SK-N-SH treated with all-trans-retinoic acid at 6 μM for 48 hours (cell line): Measurements from ENCODE around the gene CYTL1.
"Not testable (repeated sequence)": the region's sequence is repeated elsewhere in the genome, so short reads cannot be mapped to it uniquely, and the experiment has no call there.

Experiments used
- ATAC-seq: fragments of 200-7000 bp; cut with Tn5 transposase; 3 replicates; pipeline ENCODE4 v1.9.1; 2020; ENCODE audit warnings: mild to moderate bottlenecking, moderate library complexity
- BACH2 ChIP-seq: fragments of 250-450 bp; sonication (Bioruptor Pico); IDR thresholded peaks from 2 replicates; pipeline ENCODE4 v1.9.0; 2021; ENCODE audit warnings: mild to moderate bottlenecking, borderline replicate concordance
- CSDC2 ChIP-seq: fragments of 250-450 bp; sonication (Bioruptor Pico); IDR thresholded peaks from 2 replicates; pipeline ENCODE4 v1.5.0; 2020; ENCODE audit warnings: mild to moderate bottlenecking, moderate library complexity
- CSRNP3 ChIP-seq: fragments of 250-450 bp; sonication (Bioruptor Pico); IDR thresholded peaks from 2 replicates; pipeline ENCODE4 v1.5.1; 2021; ENCODE audit warnings: mild to moderate bottlenecking, moderate library complexity
- ESRRG ChIP-seq: fragments of 250-450 bp; sonication (Bioruptor Pico); IDR thresholded peaks from 2 replicates; pipeline ENCODE4 v1.6.1; 2021; ENCODE audit warnings: mild to moderate bottlenecking
- GLIS3 ChIP-seq: fragments of 250-450 bp; sonication (Bioruptor Pico); IDR thresholded peaks from 2 replicates; pipeline ENCODE4 v1.5.0; 2020; ENCODE audit warnings: mild to moderate bottlenecking, moderate library complexity
- ISL1 ChIP-seq: fragments of 250-450 bp; sonication (Bioruptor Pico); IDR thresholded peaks from 2 replicates; pipeline ENCODE4 v2.1.2; 2022; ENCODE audit warnings: mild to moderate bottlenecking, moderate library complexity
- OSR1 ChIP-seq: fragments of 250-450 bp; sonication (Bioruptor Pico); IDR thresholded peaks from 2 replicates; pipeline ENCODE4 v1.8.0; 2022; ENCODE audit warnings: moderate library complexity, mild to moderate bottlenecking, inconsistent platforms
- PATZ1 ChIP-seq: fragments of 250-450 bp; sonication (Bioruptor Pico); IDR thresholded peaks from 2 replicates; pipeline ENCODE4 v1.8.0; 2020; ENCODE audit warnings: mild to moderate bottlenecking, moderate library complexity, borderline replicate concordance
- POU6F1 ChIP-seq: fragments of 250-450 bp; sonication (Bioruptor Pico); IDR thresholded peaks from 2 replicates; pipeline ENCODE4 v1.8.0; 2021; ENCODE audit warnings: low read depth, mild to moderate bottlenecking, moderate library complexity, borderline replicate concordance
- PPARA ChIP-seq: fragments of 250-450 bp; sonication (Bioruptor Pico); IDR thresholded peaks from 2 replicates; pipeline ENCODE4 v1.5.0; 2020; ENCODE audit warnings: mild to moderate bottlenecking, borderline replicate concordance
- RARB ChIP-seq: fragments of 250-450 bp; sonication (Bioruptor Pico); IDR thresholded peaks from 2 replicates; pipeline ENCODE4 v1.8.0; 2021; ENCODE audit warnings: mild to moderate bottlenecking, moderate library complexity
- SNAI2 ChIP-seq: fragments of 250-450 bp; sonication (Bioruptor Pico); IDR thresholded peaks from 2 replicates; pipeline ENCODE4 v1.5.0; 2020; ENCODE audit warnings: mild to moderate bottlenecking, moderate library complexity
- TCF4 ChIP-seq: fragments of 250-450 bp; sonication (Bioruptor Pico); IDR thresholded peaks from 2 replicates; pipeline ENCODE4 v1.8.0; 2021; ENCODE audit warnings: mild to moderate bottlenecking, moderate library complexity, borderline replicate concordance
- TOX ChIP-seq: fragments of 250-450 bp; sonication (Bioruptor Pico); IDR thresholded peaks from 2 replicates; pipeline ENCODE4 v1.8.0; 2021; ENCODE audit warnings: mild to moderate bottlenecking, moderate library complexity, borderline replicate concordance
- TSHZ2 ChIP-seq: fragments of 250-450 bp; sonication (Bioruptor Pico); IDR thresholded peaks from 2 replicates; pipeline ENCODE4 v1.5.0; 2020; ENCODE audit warnings: mild to moderate bottlenecking, moderate library complexity
- ZC3H10 ChIP-seq: fragments of 250-450 bp; sonication (Bioruptor Pico); IDR thresholded peaks from 2 replicates; pipeline ENCODE4 v1.5.1; 2021; ENCODE audit warnings: mild to moderate bottlenecking, moderate library complexity
- ZFP3 ChIP-seq: fragments of 250-450 bp; sonication (Bioruptor Pico); IDR thresholded peaks from 2 replicates; pipeline ENCODE4 v1.5.0; 2020; ENCODE audit warnings: mild to moderate bottlenecking, moderate library complexity
- ZFP30 ChIP-seq: fragments of 450-650 bp; formaldehyde crosslinking; IDR thresholded peaks from 2 replicates; pipeline ENCODE4 v1.5.0; 2022; ENCODE audit warnings: mild to moderate bottlenecking, moderate library complexity
- ZNF565 ChIP-seq: fragments of 450-650 bp; formaldehyde crosslinking; conservative IDR thresholded peaks from 2 replicates; pipeline ENCODE4 v1.5.0; 2020; ENCODE audit warnings: low read depth, mild to moderate bottlenecking, moderate library complexity
- ZNF70 ChIP-seq: fragments of 450-650 bp; formaldehyde crosslinking; IDR thresholded peaks from 2 replicates; pipeline ENCODE4 v1.5.0; 2020; ENCODE audit warnings: mild to moderate bottlenecking, moderate library complexity
- ZNF8 ChIP-seq: fragments of 450-650 bp; formaldehyde crosslinking; IDR thresholded peaks from 2 replicates; pipeline ENCODE4 v1.5.0; 2020; ENCODE audit warnings: mild to moderate bottlenecking, moderate library complexity

CYTL1 gene

GRCh38 chr4:5003372-5003857 is 15.8 kb downstream of the CYTL1 start:
- TF ChIP-seq RARB (CRISPR knock-in tag) (no peak), ZNF70 (no peak), ZC3H10 (CRISPR knock-in tag) (no peak), ESRRG (no peak), CSRNP3 (CRISPR knock-in tag) (no peak), TSHZ2 (CRISPR knock-in tag) (no peak), PATZ1 (CRISPR knock-in tag) (no peak), ISL1 (no peak), ZNF8 (CRISPR knock-in tag) (no peak), ZNF565 (no peak), ZFP30 (CRISPR knock-in tag) (no peak), BACH2 (CRISPR knock-in tag) (no peak), ZFP3 (CRISPR knock-in tag) (no peak), POU6F1 (no peak)

GRCh38 chr4:5001641-5002040 is 17.6 kb downstream of the CYTL1 start:
- ATAC-seq: not testable (repeated sequence)

More at GRCh38 chr4:5003372-5003857, 15.8 kb downstream of the CYTL1 start:
- ATAC-seq: no peak

- ATAC-seq: not testable (repeated sequence)
Observed at GRCh38 chr4:4996935-4997334, 22.3 kb downstream of the CYTL1 start.

GRCh38 chr4:4995908-4996265 is 23.4 kb downstream of the CYTL1 start:
- ATAC-seq: no peak
- TF ChIP-seq ZC3H10 (CRISPR knock-in tag): no peak
- no peak for TF ChIP-seq CSDC2 (CRISPR knock-in tag)
- TF ChIP-seq SNAI2 (CRISPR knock-in tag): no peak
- no peak for TF ChIP-seq ESRRG
- TF ChIP-seq ZNF8 (CRISPR knock-in tag): no peak
- no peak for TF ChIP-seq POU6F1
- TF ChIP-seq OSR1: no peak
- no peak for TF ChIP-seq ZNF70
- TF ChIP-seq PPARA (CRISPR knock-in tag): no peak
- no peak for TF ChIP-seq ZFP30 (CRISPR knock-in tag)
- TF ChIP-seq ISL1: no peak
- TF ChIP-seq TCF4 (CRISPR knock-in tag): no peak
- TF ChIP-seq ZNF565: no peak
- no peak for TF ChIP-seq RARB (CRISPR knock-in tag)
- TF ChIP-seq ZFP3 (CRISPR knock-in tag): no peak
- TF ChIP-seq TOX (CRISPR knock-in tag): no peak
- no peak for TF ChIP-seq PATZ1 (CRISPR knock-in tag)
- TF ChIP-seq TSHZ2 (CRISPR knock-in tag): no peak
- TF ChIP-seq GLIS3 (CRISPR knock-in tag): no peak
